GM23338 (cell line): ENCODE results near the gene PTPN12. TPM values are rescaled to one million over a fixed set of nuclear protein-coding genes. Genes with fewer than 3 reads are reported as not detected.

Experiments used
- CREB1 ChIP-seq: fragments of 250-450 bp; sonication (Bioruptor Pico); IDR thresholded peaks from 2 replicates; pipeline ENCODE4 v1.5.0; 2020; ENCODE audit warnings: low read depth, mild to moderate bottlenecking, moderate library complexity
- EZH2phosphoT487 ChIP-seq: fragments of 200-600 bp; sonication (generic); IDR thresholded peaks from one replicate; pipeline ENCODE4 v1.8.1; 2018; ENCODE audit warnings: antibody characterized with exemption; ENCODE audit not compliant: unreplicated experiment
- JUNB ChIP-seq: IDR thresholded peaks from one replicate; pipeline ENCODE4 v1.6.1; 2016; ENCODE audit warnings: antibody characterized with exemption; ENCODE audit not compliant: unreplicated experiment
- NANOG ChIP-seq: IDR thresholded peaks from 2 replicates; pipeline ENCODE4 v1.6.1; 2016; ENCODE audit warnings: antibody characterized with exemption, borderline replicate concordance
- POLR2AphosphoS5 ChIP-seq: IDR thresholded peaks from 2 replicates; pipeline ENCODE4 v1.6.1; 2016; ENCODE audit warnings: antibody characterized with exemption, low read depth
- ZNF331 ChIP-seq: fragments of 250-450 bp; sonication (Bioruptor Pico); IDR thresholded peaks from 2 replicates; pipeline ENCODE4 v1.5.0; 2020; ENCODE audit warnings: low read depth, mild to moderate bottlenecking, moderate library complexity
- polyA plus RNA-seq: library from polyadenylated mRNA; unstranded; fragments of >200 nt; fragmentation: Nextera tagmentation; extraction: Ambion mirVana; gene quantifications from 2 replicates; pipeline ENCODE4 v1.2.1, GENCODE V29; 2016
- total RNA-seq: library from RNA; depleted of rRNA; stranded (reverse); fragments of >200 nt; shearing (Covaris generic); gene quantifications from 2 replicates; pipeline ENCODE4 v1.2.3, GENCODE V29; 2014
- TF ChIP-seq, protein P1 (sequence below): fragments of 250-450 bp; sonication (Bioruptor Pico); IDR thresholded peaks from 2 replicates; pipeline ENCODE4 v1.5.0; 2020; ENCODE audit warnings: mild to moderate bottlenecking, moderate library complexity
- TF ChIP-seq, protein P2 (sequence below): IDR thresholded peaks from one replicate; pipeline ENCODE4 v1.6.1; 2018; ENCODE audit warnings: antibody characterized with exemption; ENCODE audit not compliant: unreplicated experiment

The PTPN12 gene
- total and polyA plus RNA-seq, 2 experiments from 2014 or later = 58.8 to 187 TPM

DNA sequence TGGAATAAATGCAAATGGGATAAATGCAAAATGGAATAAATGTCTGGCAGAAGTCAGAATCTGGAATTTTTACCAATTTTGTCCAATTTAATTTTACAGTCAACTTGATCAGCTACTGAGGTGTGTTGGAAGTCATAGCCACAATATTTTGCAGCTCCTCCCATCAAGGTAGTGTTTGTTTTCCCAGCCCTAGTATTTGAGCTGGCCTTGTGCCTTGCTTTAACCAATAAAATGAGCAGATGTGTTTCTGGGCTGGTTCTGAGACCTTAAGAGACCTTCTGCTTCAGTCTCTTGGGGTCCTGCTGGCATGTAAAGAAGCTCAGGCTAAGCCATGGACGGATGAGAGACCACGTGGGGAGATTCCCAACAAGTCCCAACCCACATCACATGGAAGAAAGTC is 116.5 kb downstream of the PTPN12 start (continued):
- TF ChIP-seq, protein P1, sequence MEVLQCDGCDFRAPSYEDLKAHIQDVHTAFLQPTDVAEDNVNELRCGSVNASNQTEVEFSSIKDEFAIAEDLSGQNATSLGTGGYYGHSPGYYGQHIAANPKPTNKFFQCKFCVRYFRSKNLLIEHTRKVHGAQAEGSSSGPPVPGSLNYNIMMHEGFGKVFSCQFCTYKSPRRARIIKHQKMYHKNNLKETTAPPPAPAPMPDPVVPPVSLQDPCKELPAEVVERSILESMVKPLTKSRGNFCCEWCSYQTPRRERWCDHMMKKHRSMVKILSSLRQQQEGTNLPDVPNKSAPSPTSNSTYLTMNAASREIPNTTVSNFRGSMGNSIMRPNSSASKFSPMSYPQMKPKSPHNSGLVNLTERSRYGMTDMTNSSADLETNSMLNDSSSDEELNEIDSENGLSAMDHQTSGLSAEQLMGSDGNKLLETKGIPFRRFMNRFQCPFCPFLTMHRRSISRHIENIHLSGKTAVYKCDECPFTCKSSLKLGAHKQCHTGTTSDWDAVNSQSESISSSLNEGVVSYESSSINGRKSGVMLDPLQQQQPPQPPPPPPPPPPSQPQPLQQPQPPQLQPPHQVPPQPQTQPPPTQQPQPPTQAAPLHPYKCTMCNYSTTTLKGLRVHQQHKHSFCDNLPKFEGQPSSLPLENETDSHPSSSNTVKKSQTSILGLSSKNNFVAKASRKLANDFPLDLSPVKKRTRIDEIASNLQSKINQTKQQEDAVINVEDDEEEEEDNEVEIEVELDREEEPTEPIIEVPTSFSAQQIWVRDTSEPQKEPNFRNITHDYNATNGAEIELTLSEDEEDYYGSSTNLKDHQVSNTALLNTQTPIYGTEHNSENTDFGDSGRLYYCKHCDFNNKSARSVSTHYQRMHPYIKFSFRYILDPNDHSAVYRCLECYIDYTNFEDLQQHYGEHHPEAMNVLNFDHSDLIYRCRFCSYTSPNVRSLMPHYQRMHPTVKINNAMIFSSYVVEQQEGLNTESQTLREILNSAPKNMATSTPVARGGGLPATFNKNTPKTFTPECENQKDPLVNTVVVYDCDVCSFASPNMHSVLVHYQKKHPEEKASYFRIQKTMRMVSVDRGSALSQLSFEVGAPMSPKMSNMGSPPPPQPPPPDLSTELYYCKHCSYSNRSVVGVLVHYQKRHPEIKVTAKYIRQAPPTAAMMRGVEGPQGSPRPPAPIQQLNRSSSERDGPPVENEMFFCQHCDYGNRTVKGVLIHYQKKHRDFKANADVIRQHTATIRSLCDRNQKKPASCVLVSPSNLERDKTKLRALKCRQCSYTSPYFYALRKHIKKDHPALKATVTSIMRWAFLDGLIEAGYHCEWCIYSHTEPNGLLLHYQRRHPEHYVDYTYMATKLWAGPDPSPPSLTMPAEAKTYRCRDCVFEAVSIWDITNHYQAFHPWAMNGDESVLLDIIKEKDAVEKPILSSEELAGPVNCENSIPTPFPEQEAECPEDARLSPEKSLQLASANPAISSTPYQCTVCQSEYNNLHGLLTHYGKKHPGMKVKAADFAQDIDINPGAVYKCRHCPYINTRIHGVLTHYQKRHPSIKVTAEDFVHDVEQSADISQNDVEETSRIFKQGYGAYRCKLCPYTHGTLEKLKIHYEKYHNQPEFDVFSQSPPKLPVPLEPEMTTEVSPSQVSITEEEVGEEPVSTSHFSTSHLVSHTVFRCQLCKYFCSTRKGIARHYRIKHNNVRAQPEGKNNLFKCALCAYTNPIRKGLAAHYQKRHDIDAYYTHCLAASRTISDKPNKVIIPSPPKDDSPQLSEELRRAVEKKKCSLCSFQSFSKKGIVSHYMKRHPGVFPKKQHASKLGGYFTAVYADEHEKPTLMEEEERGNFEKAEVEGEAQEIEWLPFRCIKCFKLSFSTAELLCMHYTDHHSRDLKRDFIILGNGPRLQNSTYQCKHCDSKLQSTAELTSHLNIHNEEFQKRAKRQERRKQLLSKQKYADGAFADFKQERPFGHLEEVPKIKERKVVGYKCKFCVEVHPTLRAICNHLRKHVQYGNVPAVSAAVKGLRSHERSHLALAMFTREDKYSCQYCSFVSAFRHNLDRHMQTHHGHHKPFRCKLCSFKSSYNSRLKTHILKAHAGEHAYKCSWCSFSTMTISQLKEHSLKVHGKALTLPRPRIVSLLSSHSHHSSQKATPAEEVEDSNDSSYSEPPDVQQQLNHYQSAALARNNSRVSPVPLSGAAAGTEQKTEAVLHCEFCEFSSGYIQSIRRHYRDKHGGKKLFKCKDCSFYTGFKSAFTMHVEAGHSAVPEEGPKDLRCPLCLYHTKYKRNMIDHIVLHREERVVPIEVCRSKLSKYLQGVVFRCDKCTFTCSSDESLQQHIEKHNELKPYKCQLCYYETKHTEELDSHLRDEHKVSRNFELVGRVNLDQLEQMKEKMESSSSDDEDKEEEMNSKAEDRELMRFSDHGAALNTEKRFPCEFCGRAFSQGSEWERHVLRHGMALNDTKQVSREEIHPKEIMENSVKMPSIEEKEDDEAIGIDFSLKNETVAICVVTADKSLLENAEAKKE (CRISPR knock-in tag) = no peak
- TF ChIP-seq, protein P2, sequence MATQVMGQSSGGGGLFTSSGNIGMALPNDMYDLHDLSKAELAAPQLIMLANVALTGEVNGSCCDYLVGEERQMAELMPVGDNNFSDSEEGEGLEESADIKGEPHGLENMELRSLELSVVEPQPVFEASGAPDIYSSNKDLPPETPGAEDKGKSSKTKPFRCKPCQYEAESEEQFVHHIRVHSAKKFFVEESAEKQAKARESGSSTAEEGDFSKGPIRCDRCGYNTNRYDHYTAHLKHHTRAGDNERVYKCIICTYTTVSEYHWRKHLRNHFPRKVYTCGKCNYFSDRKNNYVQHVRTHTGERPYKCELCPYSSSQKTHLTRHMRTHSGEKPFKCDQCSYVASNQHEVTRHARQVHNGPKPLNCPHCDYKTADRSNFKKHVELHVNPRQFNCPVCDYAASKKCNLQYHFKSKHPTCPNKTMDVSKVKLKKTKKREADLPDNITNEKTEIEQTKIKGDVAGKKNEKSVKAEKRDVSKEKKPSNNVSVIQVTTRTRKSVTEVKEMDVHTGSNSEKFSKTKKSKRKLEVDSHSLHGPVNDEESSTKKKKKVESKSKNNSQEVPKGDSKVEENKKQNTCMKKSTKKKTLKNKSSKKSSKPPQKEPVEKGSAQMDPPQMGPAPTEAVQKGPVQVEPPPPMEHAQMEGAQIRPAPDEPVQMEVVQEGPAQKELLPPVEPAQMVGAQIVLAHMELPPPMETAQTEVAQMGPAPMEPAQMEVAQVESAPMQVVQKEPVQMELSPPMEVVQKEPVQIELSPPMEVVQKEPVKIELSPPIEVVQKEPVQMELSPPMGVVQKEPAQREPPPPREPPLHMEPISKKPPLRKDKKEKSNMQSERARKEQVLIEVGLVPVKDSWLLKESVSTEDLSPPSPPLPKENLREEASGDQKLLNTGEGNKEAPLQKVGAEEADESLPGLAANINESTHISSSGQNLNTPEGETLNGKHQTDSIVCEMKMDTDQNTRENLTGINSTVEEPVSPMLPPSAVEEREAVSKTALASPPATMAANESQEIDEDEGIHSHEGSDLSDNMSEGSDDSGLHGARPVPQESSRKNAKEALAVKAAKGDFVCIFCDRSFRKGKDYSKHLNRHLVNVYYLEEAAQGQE = no peak
- no peak for TF ChIP-seq POLR2AphosphoS5
- TF ChIP-seq NANOG = no peak
- TF ChIP-seq JUNB = no peak
- no peak for TF ChIP-seq CREB1 (CRISPR knock-in tag)
- no peak for TF ChIP-seq EZH2phosphoT487
- no peak for TF ChIP-seq ZNF331 (CRISPR knock-in tag)
